OCI-LY1 (cell line): ENCODE measurements around the gene MEIOC.

Experiments used
- H2AFZ ChIP-seq: fragments of 200-600 bp; sonication (generic), shearing (Covaris generic); 2 replicates; pipeline ENCODE4 v1.6.0; 2014; ENCODE audit warnings: antibody characterized with exemption, mild to moderate bottlenecking, low read length
- H3F3A ChIP-seq: fragments of 200-600 bp; sonication (generic), shearing (Covaris generic); 2 replicates; pipeline ENCODE4 v1.6.0; 2014; ENCODE audit warnings: mild to moderate bottlenecking, antibody characterized with exemption, low read length, moderate library complexity; ENCODE audit not compliant: insufficient read depth
- H3K27ac ChIP-seq: fragments of 200-600 bp; sonication (generic); 2 replicates; pipeline ENCODE4 v1.5.1; 2014; ENCODE audit warnings: low read length, mixed run types, mild to moderate bottlenecking, low read depth; ENCODE audit not compliant: poor library complexity, severe bottlenecking
- H3K27me3 ChIP-seq: fragments of 200-600 bp; sonication (generic); 2 replicates; pipeline ENCODE4 v1.6.0; 2014; ENCODE audit warnings: antibody characterized with exemption, mild to moderate bottlenecking, low read length, moderate library complexity; ENCODE audit not compliant: insufficient read depth
- H3K36me3 ChIP-seq: fragments of 200-600 bp; sonication (generic); 2 replicates; pipeline ENCODE4 v1.6.1; 2014; ENCODE audit warnings: mild to moderate bottlenecking, antibody characterized with exemption, low read length, moderate library complexity, mixed read lengths; ENCODE audit not compliant: insufficient read depth
- H3K4me1 ChIP-seq: fragments of 200-600 bp; sonication (generic); 2 replicates; pipeline ENCODE4 v1.5.1; 2014; ENCODE audit warnings: mild to moderate bottlenecking, low read length, moderate library complexity; ENCODE audit not compliant: insufficient read depth, severe bottlenecking
- H3K4me2 ChIP-seq: fragments of 200-600 bp; sonication (generic), shearing (Covaris generic); 2 replicates; pipeline ENCODE4 v1.6.1; 2014; ENCODE audit warnings: low read length
- H3K4me3 ChIP-seq: fragments of 200-600 bp; sonication (generic); 2 replicates; pipeline ENCODE4 v1.5.1; 2014; ENCODE audit warnings: low read length, low read depth, mild to moderate bottlenecking, mixed read lengths; ENCODE audit not compliant: poor library complexity, severe bottlenecking
- H3K79me2 ChIP-seq: fragments of 200-600 bp; shearing (Covaris generic); 2 replicates; pipeline ENCODE4 v1.6.1; 2016; ENCODE audit warnings: mixed run types, low read length, mixed read lengths; ENCODE audit not compliant: insufficient read depth
- H3K9ac ChIP-seq: fragments of 200-600 bp; sonication (generic), shearing (Covaris generic); 2 replicates; pipeline ENCODE4 v1.6.1; 2014; ENCODE audit warnings: mild to moderate bottlenecking, low read length, mixed read lengths
- H3K9me2 ChIP-seq: fragments of 200-600 bp; sonication (generic), shearing (Covaris generic); 2 replicates; pipeline ENCODE4 v1.6.1; 2014; ENCODE audit warnings: low read depth, mild to moderate bottlenecking, low read length, mixed read lengths
- H3K9me3 ChIP-seq: fragments of 200-600 bp; shearing (Covaris generic); 2 replicates; pipeline ENCODE4 v1.6.1; 2014; ENCODE audit warnings: low read length, mixed read lengths
- H4K20me1 ChIP-seq: fragments of 200-600 bp; sonication (generic), shearing (Covaris generic); 2 replicates; pipeline ENCODE4 v1.6.0; 2016; ENCODE audit warnings: mild to moderate bottlenecking, low read length; ENCODE audit not compliant: insufficient read depth
- CTCF ChIP-seq: fragments of 200-600 bp; sonication (generic), shearing (Covaris generic); IDR thresholded peaks from 2 replicates; pipeline ENCODE4 v1.5.1; 2017; ENCODE audit warnings: mild to moderate bottlenecking, antibody characterized with exemption, low read length, moderate library complexity, mixed read lengths
- EZH2 ChIP-seq: fragments of 200-600 bp; sonication (generic), shearing (Covaris generic); IDR thresholded peaks from 2 replicates; pipeline ENCODE4 v1.8.0; 2017; ENCODE audit warnings: borderline replicate concordance, mixed run types, mild to moderate bottlenecking, antibody characterized with exemption, low read length, moderate library complexity, mixed read lengths

The MEIOC gene

GRCh38 chr17:44608727-44609435, 47.4 kb upstream of the MEIOC start:
- no peaks in the 10 kb centered on the region for H3K36me3 ChIP-seq
- TF ChIP-seq EZH2 (no peak), CTCF (no peak)
- 0 out of 2 replicates have a peak, but pooled peaks cover 12% of the 10 kb centered on the region for H3K27me3 ChIP-seq
- no peak overlapping the region for H3K4me3 ChIP-seq
- peak overlapping the region; percentile 20; the same call in 1 of the 2 replicates for H3K4me2 ChIP-seq
- no peak overlapping the region; the same call in 1 of the 2 replicates for H3K9ac ChIP-seq
- H3K9me2 ChIP-seq = no peaks in the 10 kb centered on the region
- no peaks in the 10 kb centered on the region for H3K9me3 ChIP-seq
- H3K27ac ChIP-seq = no peak overlapping the region
- H3K79me2 ChIP-seq = no peaks in the 10 kb centered on the region
- H3F3A ChIP-seq = no peaks in the 10 kb centered on the region
- no peaks in the 10 kb centered on the region for H4K20me1 ChIP-seq
- no peak overlapping the region for H2AFZ ChIP-seq
- peaks cover 15% of the 10 kb centered on the region for H3K4me1 ChIP-seq

GRCh38 chr17:44610331-44610730, 45.9 kb upstream of the MEIOC start:
- H3K9me2 ChIP-seq = no peaks in the 10 kb centered on the region
- no peaks in the 10 kb centered on the region for H3K9me3 ChIP-seq
- no peak for TF ChIP-seq CTCF
- TF ChIP-seq EZH2 = no peak
- H3K27me3 ChIP-seq = 0 out of 2 replicates have a peak, but pooled peaks cover 8% of the 10 kb centered on the region
- H4K20me1 ChIP-seq = no peaks in the 10 kb centered on the region
- no peak overlapping the region for H3K27ac ChIP-seq
- H3K9ac ChIP-seq = no peak overlapping the region
- peaks cover 15% of the 10 kb centered on the region for H3K4me1 ChIP-seq
- H3K4me3 ChIP-seq = no peak overlapping the region
- H3K4me2 ChIP-seq = no peak overlapping the region
- H3F3A ChIP-seq = no peaks in the 10 kb centered on the region
- no peaks in the 10 kb centered on the region for H3K79me2 ChIP-seq
- no peaks in the 10 kb centered on the region for H3K36me3 ChIP-seq
- no peak overlapping the region for H2AFZ ChIP-seq

- no peak overlapping the region for H2AFZ ChIP-seq
- H3K4me2 ChIP-seq = no peak overlapping the region
- 0 out of 2 replicates have a peak, but pooled peaks cover 8% of the 10 kb centered on the region for H3K27me3 ChIP-seq
- no peaks in the 10 kb centered on the region for H3K36me3 ChIP-seq
- H3K9me3 ChIP-seq = no peaks in the 10 kb centered on the region
- no peaks in the 10 kb centered on the region for H3F3A ChIP-seq
- no peak overlapping the region for H3K4me3 ChIP-seq
- H3K79me2 ChIP-seq = no peaks in the 10 kb centered on the region
- no peaks in the 10 kb centered on the region for H3K9me2 ChIP-seq
- H4K20me1 ChIP-seq = no peaks in the 10 kb centered on the region
- TF ChIP-seq CTCF (no peak), EZH2 (no peak)
- no peak overlapping the region for H3K27ac ChIP-seq
- peaks cover 15% of the 10 kb centered on the region for H3K4me1 ChIP-seq
- no peak overlapping the region for H3K9ac ChIP-seq
These were observed 45.4 kb upstream of the MEIOC start for GRCh38 chr17:44610871-44611270.
